Aorta (tissue), 5 donors: ENCODE measurements around the gene GOLGA7B. TPM values are rescaled to one million over a fixed set of nuclear protein-coding genes. Genes with fewer than 3 reads are reported as not detected.

Experiments used
- ATAC-seq: fragments of 200-7000 bp; cut with Tn5 transposase; one replicate; pipeline ENCODE4 v1.9.1; 2022; ENCODE audit warnings: moderate library complexity; ENCODE audit not compliant: low FRiP score
- DNase-seq, 2 donors: peaks; one replicate each; pipeline ENCODE4 v3.0.0-alpha.2; 2020
- H3K27ac ChIP-seq, 2 donors: one replicate each; pipeline ENCODE4 v1.5.1; 2013; ENCODE audit warnings: low read length in 2 of 2, mild to moderate bottlenecking in 2 of 2, moderate library complexity in 2 of 2, control low read depth in 1 of 2, inconsistent platforms in 1 of 2, low read depth in 1 of 2
- H3K27me3 ChIP-seq, 2 donors: one replicate each; pipeline ENCODE4 v1.6.1; 2013; ENCODE audit warnings: control low read depth in 1 of 2, low read length in 1 of 2, mild to moderate bottlenecking in 1 of 2, moderate library complexity in 1 of 2; ENCODE audit not compliant: insufficient read depth in 2 of 2, control insufficient read depth in 1 of 2
- H3K36me3 ChIP-seq, 2 donors: one replicate each; pipeline ENCODE4 v1.6.1; 2013; ENCODE audit warnings: control low read depth in 1 of 2, low read length in 1 of 2, mild to moderate bottlenecking in 1 of 2; ENCODE audit not compliant: insufficient read depth in 2 of 2, control insufficient read depth in 1 of 2
- H3K4me1 ChIP-seq, 2 donors: one replicate each; pipeline ENCODE4 v1.6.1; 2013; ENCODE audit warnings: low read length in 2 of 2, control low read depth in 1 of 2, mild to moderate bottlenecking in 1 of 2, moderate library complexity in 1 of 2; ENCODE audit not compliant: insufficient read depth in 2 of 2, control insufficient read depth in 1 of 2
- H3K4me3 ChIP-seq, 2 donors: one replicate each; pipeline ENCODE4 v1.5.1; 2013; ENCODE audit warnings: low read length in 2 of 2, control low read depth in 1 of 2, mild to moderate bottlenecking in 1 of 2
- H3K9me3 ChIP-seq: one replicate; pipeline ENCODE4 v1.6.1; 2013; ENCODE audit warnings: mild to moderate bottlenecking, low read length; ENCODE audit not compliant: control insufficient read depth
- whole genome bisulfite sequencing, 2 donors: extraction: QIAGEN DNeasy Blood & Tissue Kit; methylation state at CpG; one replicate each; pipeline ENCODE4 v1.1.7; 2013; 5-methylcytosine and 5-hydroxymethylcytosine counted together
- intact Hi-C, 2 donors: fragments of 100-400 bp; cut with DNase I; formaldehyde crosslinking; loops; one replicate each; pipeline versions ENCODE4 v1.14.2 to v1.15.0; 2022
- polyA plus RNA-seq, 2 donors: library from polyadenylated mRNA; stranded (reverse); fragments of 200-250 nt; gene quantifications; one replicate each; pipeline ENCODE4 v1.2.3, GENCODE V29; 2013
- total RNA-seq, 2 donors: library from RNA; stranded (reverse); fragmentation: NEBNext Ultra II Directional; extraction: Animal tissue kit (Norgen Biotek cat#: 25700); gene quantifications; one replicate each; pipeline ENCODE4 v1.2.1, GENCODE V29; 2021
- donor health status: healthy with polysubstance abuse.
- donor health status: Bipolar disorder and iron deficiency.
- donor health status: DM: no; HTN: no; CAD: no.
- donor health status: DM: no; HTN: no; CAD: no.
- donor health status: DM: yes; HTN: yes; CAD: no.

GOLGA7B gene
- total and polyA plus RNA-seq, 4 donors, result 0.13 to 0.45 (median 0.38) TPM

- no peaks in the 10 kb centered on the region for H3K9me3 ChIP-seq
- ATAC-seq (no peak), DNase-seq (peak in 1 of 2 donors; percentile 42)
- H3K27me3 ChIP-seq, result peaks cover 0 to 3% of the 10 kb centered on the region in 2 donors
- intact Hi-C loops, result no loop called here
- H3K4me3 ChIP-seq, result no peak overlapping the region
- no peak overlapping the region for H3K27ac ChIP-seq
- H3K4me1 ChIP-seq, result no peaks in the 10 kb centered on the region
- no peaks in the 10 kb centered on the region for H3K36me3 ChIP-seq
- 54 to 55% methylated on average over 4 of the region's 4 CpGs for WGBS, 2 donors
These were observed 71.2 kb downstream of the GOLGA7B start for GRCh38 chr10:97920865-97921264.

Other genes starting within 250 kb of the GOLGA7B start
- 1 to 10 TPM; 1.4 to 6.6 TPM for gene MORN4, start 216.3 kb upstream of the GOLGA7B start, total RNA-seq
- gene MORN4, start 216.3 kb upstream of the GOLGA7B start, polyA plus RNA-seq, result 1 to 10 TPM; 4.5 to 8.8 TPM
- gene PI4K2A, start 209.2 kb upstream of the GOLGA7B start, total RNA-seq, result 10 to 100 TPM; 14.2 to 16.7 TPM
- gene PI4K2A, start 209.2 kb upstream of the GOLGA7B start, polyA plus RNA-seq, result 10 to 100 TPM in 1 of 2 donors, 1 to 10 TPM in 1; 6.5 to 10.0 TPM
- gene AVPI1, start 162.6 kb upstream of the GOLGA7B start, total RNA-seq, result 10 to 100 TPM; 17.1 to 18.3 TPM
- 10 to 100 TPM; 12.4 to 15.1 TPM for gene AVPI1, start 162.6 kb upstream of the GOLGA7B start, polyA plus RNA-seq
- 10 to 100 TPM; 87.4 to 92.4 TPM for gene MARVELD1, start 136.1 kb upstream of the GOLGA7B start, total RNA-seq
- gene MARVELD1, start 136.1 kb upstream of the GOLGA7B start, polyA plus RNA-seq, result 10 to 100 TPM; 48.1 to 85.8 TPM
- gene ZFYVE27, start 112.7 kb upstream of the GOLGA7B start, total RNA-seq, result 10 to 100 TPM; 23.0 to 33.2 TPM
- 10 to 100 TPM in 1 of 2 donors, 1 to 10 TPM in 1; 6.1 to 24.6 TPM for gene ZFYVE27, start 112.7 kb upstream of the GOLGA7B start, polyA plus RNA-seq
- 1 to 10 TPM; 1.4 to 3.7 TPM for gene SFRP5, start 77.8 kb upstream of the GOLGA7B start, total RNA-seq
- 1 to 10 TPM in 1 of 2 donors, under 1 TPM in 1; 0.36 to 8.8 TPM for gene SFRP5, start 77.8 kb upstream of the GOLGA7B start, polyA plus RNA-seq
- 10 to 100 TPM in 1 of 2 donors, 1 to 10 TPM in 1; 7.9 to 53.1 TPM for gene CRTAC1, start 180.8 kb downstream of the GOLGA7B start, total RNA-seq
- 10 to 100 TPM in 1 of 2 donors, 1 to 10 TPM in 1; 2.9 to 19.0 TPM for gene CRTAC1, start 180.8 kb downstream of the GOLGA7B start, polyA plus RNA-seq